Fibroblast of the aortic adventitia (primary cell): Measurements from ENCODE around the gene HEATR5A. TPM values are rescaled to one million over a fixed set of nuclear protein-coding genes. Genes with fewer than 3 reads are reported as not detected.

Experiments used
- DNase-seq: peaks from one replicate; pipeline ENCODE4 v3.0.0-alpha.2; 2010; ENCODE audit warnings: low read depth
- H3K4me3 ChIP-seq: 2 replicates; pipeline ENCODE4 v1.5.1; 2011; ENCODE audit warnings: low read depth, mild to moderate bottlenecking, control low read depth, low read length, moderate library complexity
- CTCF ChIP-seq: IDR thresholded peaks from 2 replicates; pipeline ENCODE4 v1.5.1; 2011; ENCODE audit warnings: mild to moderate bottlenecking, low read length, control low read depth, inconsistent platforms; ENCODE audit not compliant: insufficient read depth
- total RNA-seq: library from RNA; depleted of rRNA; stranded (reverse); fragments of >200 nt; gene quantifications from 2 replicates; pipeline ENCODE4 v1.2.3, GENCODE V29; 2012; ENCODE audit warnings: low replicate concordance

HEATR5A gene
- total RNA-seq, 1 donor: 52.4 TPM

- no peak for TF ChIP-seq CTCF
- no peak for DNase-seq
- H3K4me3 ChIP-seq: no peak overlapping the region
These were observed 148.7 kb downstream of the HEATR5A start for GRCh38 chr14:31271648-31272047.

- TF ChIP-seq CTCF: peak; percentile 52
- peak; percentile 17 for DNase-seq
These were observed 150.1 kb downstream of the HEATR5A start for GRCh38 chr14:31270196-31270772.

GRCh38 chr14:31269634-31270195, 150.6 kb downstream of the HEATR5A start:
- no peak for DNase-seq
- no peak overlapping the region for H3K4me3 ChIP-seq
- TF ChIP-seq CTCF: no peak

More at GRCh38 chr14:31270196-31270772, 150.1 kb downstream of the HEATR5A start:
- no peak overlapping the region for H3K4me3 ChIP-seq

GRCh38 chr14:31268216-31268615, 152.1 kb downstream of the HEATR5A start:
- no peak for TF ChIP-seq CTCF
- H3K4me3 ChIP-seq: no peak overlapping the region
- DNase-seq: no peak

- no peak for DNase-seq
- H3K4me3 ChIP-seq: no peak overlapping the region
- no peak for TF ChIP-seq CTCF
These were observed 153.7 kb downstream of the HEATR5A start for GRCh38 chr14:31266437-31267331.

- TF ChIP-seq CTCF: no peak
- peak; percentile 80 for DNase-seq
- H3K4me3 ChIP-seq: no peak overlapping the region
These were observed 154.5 kb downstream of the HEATR5A start for GRCh38 chr14:31265701-31266398.
